Measurements from ENCODE around the gene BMPR2.

DNA sequence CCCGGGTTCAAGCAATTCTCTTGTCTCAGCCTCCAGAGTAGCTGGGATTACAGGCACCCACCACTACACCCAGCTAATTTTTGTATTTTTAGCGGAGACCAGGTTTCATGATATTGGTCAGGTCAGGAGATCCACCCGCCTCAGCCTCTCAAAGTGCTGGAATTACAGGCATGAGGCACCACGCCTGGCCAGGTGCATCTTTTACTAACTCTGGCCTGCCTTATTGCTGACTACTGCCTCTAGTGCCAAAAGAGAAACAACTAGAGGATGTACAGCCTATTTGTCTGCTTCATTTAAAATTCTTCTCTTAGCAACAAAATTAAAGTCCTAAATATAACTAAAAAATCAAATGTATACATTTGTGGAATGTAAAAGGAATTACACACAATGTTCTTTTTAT lies 115.4 kb downstream of the BMPR2 start:
- no peak for TF ChIP-seq GATA2 (IDR thresholded peaks at IDR 0.05; ENCODE audit: low read depth, low read length)
- TF ChIP-seq GATA3 (IDR thresholded peaks at IDR 0.05; ENCODE audit: low read depth, low read length), result no peak
